Neural cell (in vitro differentiated cells): ENCODE measurements around the gene SH2D1B.

Source experiments
- CTCF ChIP-seq: fragments of 450-650 bp; IDR thresholded peaks from 2 replicates; pipeline ENCODE4 v1.5.1; 2014; ENCODE audit warnings: antibody characterized with exemption, mild to moderate bottlenecking, moderate library complexity; ENCODE audit not compliant: poor library complexity, severe bottlenecking
- EP300 ChIP-seq: fragments of 450-650 bp; conservative IDR thresholded peaks from 2 replicates; pipeline ENCODE4 v1.6.1; 2014; ENCODE audit warnings: antibody characterized with exemption, mild to moderate bottlenecking, moderate library complexity; ENCODE audit not compliant: poor library complexity, severe bottlenecking
- EZH2 ChIP-seq: fragments of 200-600, 300-800 bp; shearing (Covaris generic), sonication (generic); IDR thresholded peaks from 2 replicates; pipeline ENCODE4 v1.6.1; 2014; ENCODE audit warnings: antibody characterized with exemption, low read length, borderline replicate concordance, mild to moderate bottlenecking; ENCODE audit not compliant: insufficient read depth, poor library complexity, severe bottlenecking
- POLR2AphosphoS5 ChIP-seq: IDR thresholded peaks from 2 replicates; pipeline ENCODE4 v1.6.1; 2012
- RAD21 ChIP-seq: fragments of 450-650 bp; conservative IDR thresholded peaks from 2 replicates; pipeline ENCODE4 v1.6.1; 2014; ENCODE audit warnings: antibody characterized with exemption, mild to moderate bottlenecking, moderate library complexity
- REST ChIP-seq: IDR thresholded peaks from 2 replicates; pipeline ENCODE4 v1.6.1; 2012; ENCODE audit warnings: borderline replicate concordance
- TAF1 ChIP-seq: IDR thresholded peaks from 2 replicates; pipeline ENCODE4 v1.6.1; 2012; ENCODE audit warnings: low read depth

GRCh38 chr1:162405800-162406199, 6.1 kb downstream of the SH2D1B start:
- TF ChIP-seq CTCF, result no peak
- TF ChIP-seq POLR2AphosphoS5, result no peak
- TF ChIP-seq EZH2, result no peak
- no peak for TF ChIP-seq TAF1
- TF ChIP-seq REST, result no peak
- no peak for TF ChIP-seq RAD21
- no peak for TF ChIP-seq EP300
